Measurements from ENCODE around the gene MLF2. TPM values are rescaled to one million over a fixed set of nuclear protein-coding genes. Genes with fewer than 3 reads are reported as not detected.
A peak's percentile ranks its signal among the peaks of the same experiment; 100 is the strongest.

The MLF2 gene
- total RNA-seq, 1 donor from 2014 or later, result 120 TPM

GRCh38 chr12:6766651-6767349, 13.9 kb upstream of the MLF2 start:
- no peaks in the 10 kb centered on the region for H3K9me3 ChIP-seq (ENCODE audit: low read depth)
- peaks cover 72% of the 10 kb centered on the region for H3K79me2 ChIP-seq (ENCODE audit: low read depth)
- Mint-ChIP-seq H3K27ac (peak overlapping the region; percentile 87), H3K4me3 (peak overlapping the region; percentile 99), H3K36me3 (peaks cover 21% of the 10 kb centered on the region), H3K27me3 (ENCODE audit: insufficient read depth, low read depth) (peaks cover 24% of the 10 kb centered on the region), H3K4me1 (peaks cover 68% of the 10 kb centered on the region), H3K9me3 (no peaks in the 10 kb centered on the region)
- peak overlapping the region; percentile 100 for H3K4me3 ChIP-seq
- H3K27me3 ChIP-seq, result no peaks in the 10 kb centered on the region
- peaks cover 49% of the 10 kb centered on the region for H4K20me1 ChIP-seq (ENCODE audit: low read depth)
- peak overlapping the region; percentile 90 for H3K9ac ChIP-seq
- peak overlapping the region; percentile 89 for H3K4me2 ChIP-seq
- H3K36me3 ChIP-seq, result peaks cover 4% of the 10 kb centered on the region
- DNase-seq (ENCODE audit: low spot score), result peak; percentile 89
- peaks cover 83% of the 10 kb centered on the region for H3F3A ChIP-seq (ENCODE audit: low read depth)
- peak overlapping the region; percentile 99 for H3K27ac ChIP-seq
- TF ChIP-seq CTCF (IDR thresholded peaks at IDR 0.05) (peak; percentile 61), EZH2 (IDR thresholded peaks at IDR 0.05) (no peak), EZH2phosphoT487 (IDR thresholded peaks at IDR 0.05) (no peak)
- H2AFZ ChIP-seq (replicated peaks), result no peak overlapping the region
- H3K4me1 ChIP-seq, result peaks cover 48% of the 10 kb centered on the region

- peak within 1 kb of the TSS; percentile 89 for H3K4me2 ChIP-seq
- peak within 1 kb of the TSS; percentile 99 for H3K4me3 Mint-ChIP-seq
- peak within 1 kb of the TSS; percentile 87 for H3K27ac Mint-ChIP-seq
- TF ChIP-seq EZH2 (IDR thresholded peaks at IDR 0.05) (no peak), CTCF (IDR thresholded peaks at IDR 0.05) (no peak), EZH2phosphoT487 (IDR thresholded peaks at IDR 0.05) (no peak)
- H2AFZ ChIP-seq (replicated peaks), result no peak within 1 kb of the TSS
- DNase-seq (ENCODE audit: low spot score), result peak; percentile 94
- peak within 1 kb of the TSS; percentile 99 for H3K27ac ChIP-seq
- H3K9me3 Mint-ChIP-seq, result no peaks in the 10 kb centered on the region
- peaks cover 40% of the 10 kb centered on the region for H3K4me1 ChIP-seq
- no peaks in the 10 kb centered on the region for H3K9me3 ChIP-seq (ENCODE audit: low read depth)
- H4K20me1 ChIP-seq (ENCODE audit: low read depth), result peaks cover 40% of the 10 kb centered on the region
- H3K36me3 ChIP-seq, result no peaks in the 10 kb centered on the region
- H3K27me3 ChIP-seq, result no peaks in the 10 kb centered on the region
- H3K9ac ChIP-seq, result peak within 1 kb of the TSS; percentile 90
- H3K27me3 Mint-ChIP-seq (ENCODE audit: insufficient read depth, low read depth), result peaks cover 20% of the 10 kb centered on the region
- H3K4me3 ChIP-seq, result peak within 1 kb of the TSS; percentile 100
- peaks cover 70% of the 10 kb centered on the region for H3K79me2 ChIP-seq (ENCODE audit: low read depth)
- peaks cover 74% of the 10 kb centered on the region for H3F3A ChIP-seq (ENCODE audit: low read depth)
- peaks cover 14% of the 10 kb centered on the region for H3K36me3 Mint-ChIP-seq
- peaks cover 64% of the 10 kb centered on the region for H3K4me1 Mint-ChIP-seq
Measured at GRCh38 chr12:6765634-6766581, 13.0 kb upstream of the MLF2 start, which contains the start of gene PTMS. Gene PTMS (plus strand): TSS chr12:6766363. CDS start chr12:6766706, 343 bp downstream.

- H2AFZ ChIP-seq (replicated peaks), result no peak overlapping the region
- Mint-ChIP-seq H3K4me1 (peaks cover 62% of the 10 kb centered on the region), H3K27ac (peak overlapping the region; percentile 61), H3K27me3 (ENCODE audit: insufficient read depth, low read depth) (peaks cover 20% of the 10 kb centered on the region), H3K4me3 (peak overlapping the region; percentile 82), H3K36me3 (peaks cover 10% of the 10 kb centered on the region), H3K9me3 (no peaks in the 10 kb centered on the region)
- H3K4me1 ChIP-seq, result peaks cover 34% of the 10 kb centered on the region
- no peak overlapping the region for H3K9ac ChIP-seq
- peaks cover 63% of the 10 kb centered on the region for H3K79me2 ChIP-seq (ENCODE audit: low read depth)
- H3K4me2 ChIP-seq, result peak overlapping the region; percentile 89
- peak overlapping the region; percentile 100 for H3K4me3 ChIP-seq
- peaks cover 71% of the 10 kb centered on the region for H3F3A ChIP-seq (ENCODE audit: low read depth)
- H3K27me3 ChIP-seq, result no peaks in the 10 kb centered on the region
- H3K9me3 ChIP-seq (ENCODE audit: low read depth), result no peaks in the 10 kb centered on the region
- peaks cover 32% of the 10 kb centered on the region for H4K20me1 ChIP-seq (ENCODE audit: low read depth)
- TF ChIP-seq CTCF (IDR thresholded peaks at IDR 0.05), result no peak
- TF ChIP-seq EZH2phosphoT487 (IDR thresholded peaks at IDR 0.05), result no peak
- no peak for TF ChIP-seq EZH2 (IDR thresholded peaks at IDR 0.05)
- H3K36me3 ChIP-seq, result no peaks in the 10 kb centered on the region
- DNase-seq (ENCODE audit: low spot score), result peak; percentile 41
- peak overlapping the region; percentile 83 for H3K27ac ChIP-seq
Measured at GRCh38 chr12:6765048-6765633, 12.2 kb upstream of the MLF2 start.

Data from neural progenitor cell (in vitro differentiated cells).